OCI-LY7 (cell line): Measurements from ENCODE around the gene CHST11. TPM values are rescaled to one million over a fixed set of nuclear protein-coding genes. Genes with fewer than 3 reads are reported as not detected.

ENCODE experiments used
- BruUV-seq: library from RNA; stranded (reverse); fragments of 400-500 nt; replicated peaks from 2 replicates; lab custom pipeline; 2021; lab: Mats Ljungman, UMichigan
- CTCF ChIA-PET: fragments of 300-600 bp; sonication (Branson Sonifier 250); formaldehyde crosslinking; loops from one replicate; lab custom pipeline; 2022; ENCODE audit warnings: antibody characterized with exemption; ENCODE audit not compliant: unreplicated experiment; lab: Charles Lee
- POLR2A ChIA-PET: fragments of 300-600 bp; sonication (Branson Sonifier 250); formaldehyde crosslinking; loops from one replicate; lab custom pipeline; 2022; ENCODE audit warnings: antibody characterized with exemption; lab: Charles Lee
- DNase-seq: peaks from one replicate; pipeline ENCODE4 v3.0.0-alpha.2; 2015; ENCODE audit warnings: low spot score
- H2AFZ ChIP-seq: fragments of 200-600 bp; sonication (generic), shearing (Covaris generic); 2 replicates; pipeline ENCODE4 v1.6.1; 2014; ENCODE audit warnings: mild to moderate bottlenecking, antibody characterized with exemption, low read length, moderate library complexity
- H3K27ac ChIP-seq: fragments of 200-600 bp; sonication (generic); 2 replicates; pipeline ENCODE4 v1.5.1; 2014; ENCODE audit warnings: mixed run types, low read depth, mild to moderate bottlenecking, moderate library complexity, low read length, inconsistent platforms; ENCODE audit not compliant: poor library complexity, severe bottlenecking
- H3K36me3 ChIP-seq: fragments of 200-600 bp; sonication (generic); 2 replicates; pipeline ENCODE4 v1.6.1; 2014; ENCODE audit warnings: mild to moderate bottlenecking, antibody characterized with exemption, low read length, moderate library complexity, mixed read lengths; ENCODE audit not compliant: insufficient read depth
- H3K4me1 ChIP-seq: fragments of 200-600 bp; sonication (generic); 2 replicates; pipeline ENCODE4 v1.5.1; 2014; ENCODE audit warnings: mild to moderate bottlenecking, low read length; ENCODE audit not compliant: insufficient read depth, poor library complexity, severe bottlenecking
- H3K4me2 ChIP-seq: fragments of 200-600 bp; sonication (generic); 2 replicates; pipeline ENCODE4 v1.6.1; 2014; ENCODE audit warnings: mild to moderate bottlenecking, low read length
- H3K4me3 ChIP-seq: fragments of 200-600 bp; sonication (generic); 2 replicates; pipeline ENCODE4 v1.5.1; 2014; ENCODE audit warnings: mild to moderate bottlenecking, low read depth, low read length; ENCODE audit not compliant: poor library complexity, severe bottlenecking
- H3K79me2 ChIP-seq: fragments of 200-600 bp; sonication (generic); 2 replicates; pipeline ENCODE4 v1.6.1; 2016; ENCODE audit warnings: low read depth, mild to moderate bottlenecking, low read length, moderate library complexity, mixed read lengths; ENCODE audit not compliant: insufficient read depth
- H3K9me2 ChIP-seq: fragments of 200-600 bp; sonication (generic); 2 replicates; pipeline ENCODE4 v1.6.1; 2016; ENCODE audit warnings: mild to moderate bottlenecking, low read length, mixed read lengths; ENCODE audit not compliant: insufficient read depth
- H3K9me3 ChIP-seq: fragments of 200-600 bp; sonication (generic); 2 replicates; pipeline ENCODE4 v1.6.1; 2014; ENCODE audit warnings: mild to moderate bottlenecking, mixed run types, low read length, mixed read lengths
- H4K20me1 ChIP-seq: fragments of 200-600 bp; sonication (generic); 2 replicates; pipeline ENCODE4 v1.6.1; 2014; ENCODE audit warnings: mild to moderate bottlenecking, antibody characterized with exemption, low read length, moderate library complexity, mixed read lengths; ENCODE audit not compliant: insufficient read depth
- CTCF ChIP-seq: fragments of 200-600 bp; sonication (generic); conservative IDR thresholded peaks from 2 replicates; pipeline ENCODE4 v1.5.1; 2014; ENCODE audit warnings: mild to moderate bottlenecking, antibody characterized with exemption, low read length, moderate library complexity, mixed read lengths
- EZH2phosphoT487 ChIP-seq: fragments of 200-600 bp; sonication (generic); IDR thresholded peaks from 2 replicates; pipeline ENCODE4 v1.6.1; 2018; ENCODE audit warnings: low read depth, borderline replicate concordance, mild to moderate bottlenecking, mixed run types, antibody characterized with exemption, low read length, moderate library complexity, mixed read lengths
- intact Hi-C: fragments of 100-400 bp; cut with micrococcal nuclease; formaldehyde crosslinking; loops from one replicate; pipeline ENCODE4 v1.10.0; 2022; ENCODE audit not compliant: unreplicated experiment
- total RNA-seq, 2 experiments: library from RNA; depleted of rRNA in 1 of 2; stranded (reverse); fragments of >200 nt in 1 of 2; shearing (Covaris generic) in 1 of 2; gene quantifications; 2 replicates each; pipeline ENCODE4 v1.2.3, GENCODE V29; 2014 to 2022

Gene CHST11
- total RNA-seq, 2 experiments from 2014 or later = 15.2 to 41.6 TPM

- Histone ChIP-seq H3K4me2 (peak overlapping the region; percentile 83), H2AFZ (peak overlapping the region; percentile 32; the same call in 1 of the 2 replicates)
These were observed 21.0 kb downstream of the CHST11 start for GRCh38 chr12:104477510-104478390.

GRCh38 chr12:104478396-104479122 is 21.8 kb downstream of the CHST11 start:
- Histone ChIP-seq H2AFZ (no peak overlapping the region), H3K4me3 (peak overlapping the region; percentile 61), H3K4me1 (peaks cover 88% of the 10 kb centered on the region), H3K9me3 (no peaks in the 10 kb centered on the region), H3K9me2 (no peaks in the 10 kb centered on the region), H4K20me1 (no peaks in the 10 kb centered on the region), H3K36me3 (peaks cover 20% of the 10 kb centered on the region), H3K27ac (peak overlapping the region; percentile 87), H3K4me2 (peak overlapping the region; percentile 83), H3K79me2 (peaks cover 80% of the 10 kb centered on the region)
- intact Hi-C loops = loop anchor here (1.0 to 10.0 kb wide), 4 partner anchors 22 to 856 kb away; partner anchors contain the start of genes C12orf75 and CHST11
- ChIA-PET CTCF (interaction anchor here (1.1 to 1.4 kb wide), 2 partner anchors 42 to 90 kb away, joined by 3 to 5 read pairs; no protein-coding TSS in a partner anchor), POLR2A (interaction anchor here (0.7 to 2.9 kb wide), 12 partner anchors 9 to 126 kb away, joined by 3 to 22 read pairs (median 4); no protein-coding TSS in a partner anchor)
- peak; percentile 90 for DNase-seq
- BruUV-seq = no TSS peak
- TF ChIP-seq CTCF (no peak), EZH2phosphoT487 (no peak)

More at GRCh38 chr12:104477510-104478390, 21.0 kb downstream of the CHST11 start:
- peak overlapping the region; percentile 61 for H3K4me3 ChIP-seq
- H3K9me3 ChIP-seq = no peaks in the 10 kb centered on the region
- no TSS peak for BruUV-seq
- TF ChIP-seq CTCF = no peak
- TF ChIP-seq EZH2phosphoT487 = no peak
- intact Hi-C loops = loop anchor here (1.0 to 10.0 kb wide), 4 partner anchors 21 to 857 kb away; partner anchors contain the start of genes C12orf75 and CHST11
- no peaks in the 10 kb centered on the region for H3K9me2 ChIP-seq
- ChIA-PET CTCF (interaction anchor here (1.4 kb wide), 1 partner anchor 91 kb away, joined by 5 read pairs; no protein-coding TSS in a partner anchor), POLR2A (interaction anchor here (0.6 to 2.9 kb wide), 15 partner anchors 10 to 493 kb away, joined by 3 to 22 read pairs (median 3); no protein-coding TSS in a partner anchor)
- H3K4me1 ChIP-seq = peaks cover 90% of the 10 kb centered on the region
- DNase-seq = no peak
- H4K20me1 ChIP-seq = no peaks in the 10 kb centered on the region
- H3K36me3 ChIP-seq = peaks cover 17% of the 10 kb centered on the region
- peaks cover 84% of the 10 kb centered on the region for H3K79me2 ChIP-seq
- H3K27ac ChIP-seq = peak overlapping the region; percentile 87
